ENCODE measurements around the gene MB21D2.
"Not testable (repeated sequence)": the region's sequence is repeated elsewhere in the genome, so short reads cannot be mapped to it uniquely, and the experiment has no call there.

MB21D2 gene, protein sequence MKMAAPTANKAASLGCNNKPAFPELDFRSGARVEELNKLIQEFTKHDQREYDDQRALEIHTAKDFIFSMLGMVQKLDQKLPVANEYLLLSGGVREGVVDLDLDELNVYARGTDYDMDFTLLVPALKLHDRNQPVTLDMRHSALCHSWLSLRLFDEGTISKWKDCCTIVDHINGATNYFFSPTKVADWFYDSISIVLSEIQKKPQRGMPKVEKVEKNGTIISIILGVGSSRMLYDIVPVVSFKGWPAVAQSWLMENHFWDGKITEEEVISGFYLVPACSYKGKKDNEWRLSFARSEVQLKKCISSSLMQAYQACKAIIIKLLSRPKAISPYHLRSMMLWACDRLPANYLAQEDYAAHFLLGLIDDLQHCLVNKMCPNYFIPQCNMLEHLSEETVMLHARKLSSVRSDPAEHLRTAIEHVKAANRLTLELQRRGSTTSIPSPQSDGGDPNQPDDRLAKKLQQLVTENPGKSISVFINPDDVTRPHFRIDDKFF

DNA sequence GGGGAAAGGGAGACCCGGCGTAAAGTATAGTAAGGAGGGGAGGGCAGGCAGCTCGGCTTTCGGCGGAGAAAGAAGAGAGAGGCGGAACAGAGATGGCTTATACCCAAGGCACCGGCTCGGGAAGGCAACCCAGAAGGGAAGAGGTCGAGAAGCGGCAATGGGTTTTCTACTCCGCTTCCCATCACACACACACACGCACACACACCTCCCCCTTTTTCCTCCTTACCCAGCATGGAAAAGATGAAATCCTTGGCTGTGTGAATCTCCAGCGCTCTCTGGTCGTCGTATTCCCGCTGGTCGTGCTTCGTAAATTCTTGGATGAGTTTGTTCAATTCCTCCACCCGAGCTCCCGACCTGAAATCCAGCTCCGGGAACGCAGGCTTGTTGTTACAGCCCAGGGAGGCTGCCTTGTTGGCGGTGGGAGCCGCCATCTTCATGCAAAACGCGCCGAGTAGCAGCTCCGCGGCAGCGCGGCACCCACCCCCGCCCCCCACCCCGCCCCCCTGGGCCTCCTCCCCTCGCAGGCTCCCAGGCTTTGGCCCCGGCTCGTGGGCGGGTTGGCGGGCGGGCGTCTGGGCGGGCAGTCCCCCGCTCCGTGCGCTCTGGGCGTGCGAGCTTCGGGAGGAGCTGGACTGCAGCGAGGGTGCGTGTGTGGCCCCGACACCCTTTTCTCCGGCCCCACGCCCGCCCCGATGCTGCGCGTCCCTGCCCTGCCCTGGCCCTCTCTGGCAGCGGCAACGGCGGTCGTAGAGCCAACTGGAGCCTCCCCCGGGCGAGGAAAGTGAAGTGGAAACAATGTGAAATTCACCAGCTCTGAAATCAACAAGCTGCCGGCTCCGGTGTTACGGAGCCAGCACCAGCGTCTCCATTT is at the start of gene MB21D2:
TSS of gene MB21D2 (minus strand) at position 453 of the 871 bp plus-strand sequence. CDS start at position 437, 16 bp downstream.
- DNase-seq (ENCODE audit: insufficient read length, low spot score) = no peak
- FAIRE-seq = peak; percentile 56

DNA sequence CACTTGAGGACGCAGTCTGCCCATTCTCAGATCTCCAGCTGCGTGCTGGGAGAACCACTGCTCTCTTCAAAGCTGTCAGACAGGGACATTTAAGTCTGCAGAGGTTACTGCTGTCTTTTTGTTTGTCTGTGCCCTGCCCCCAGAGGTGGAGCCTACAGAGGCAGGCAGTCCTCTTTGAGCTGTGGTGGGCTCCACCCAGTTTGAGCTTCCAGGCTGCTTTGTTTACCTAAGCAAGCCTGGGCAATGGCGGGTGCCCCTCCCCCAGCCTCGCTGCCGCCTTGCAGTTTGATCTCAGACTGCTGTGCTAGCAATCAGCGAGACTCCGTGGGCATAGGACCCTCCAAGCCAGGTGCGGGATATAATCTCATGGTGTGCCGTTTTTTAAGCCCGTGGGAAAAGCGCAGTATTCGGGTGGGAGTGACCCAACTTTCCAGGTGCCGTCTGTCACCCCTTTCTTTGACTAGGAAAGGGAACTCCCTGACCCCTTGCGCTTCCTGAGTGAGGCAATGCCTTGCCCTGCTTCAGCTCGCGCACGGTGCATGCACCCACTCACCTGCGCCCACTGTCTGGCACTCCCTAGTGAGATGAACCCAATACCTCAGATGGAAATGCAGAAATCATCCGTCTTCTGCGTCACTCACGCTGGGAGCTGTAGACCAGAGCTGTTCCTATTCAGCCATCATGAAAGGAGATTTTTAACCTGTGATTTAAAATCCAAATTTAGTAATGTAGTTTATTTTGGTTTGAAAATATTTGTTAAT is 47.5 kb upstream of the MB21D2 start:
- not testable (repeated sequence) for FAIRE-seq; DNase-seq (ENCODE audit: insufficient read length, low spot score)

DNA sequence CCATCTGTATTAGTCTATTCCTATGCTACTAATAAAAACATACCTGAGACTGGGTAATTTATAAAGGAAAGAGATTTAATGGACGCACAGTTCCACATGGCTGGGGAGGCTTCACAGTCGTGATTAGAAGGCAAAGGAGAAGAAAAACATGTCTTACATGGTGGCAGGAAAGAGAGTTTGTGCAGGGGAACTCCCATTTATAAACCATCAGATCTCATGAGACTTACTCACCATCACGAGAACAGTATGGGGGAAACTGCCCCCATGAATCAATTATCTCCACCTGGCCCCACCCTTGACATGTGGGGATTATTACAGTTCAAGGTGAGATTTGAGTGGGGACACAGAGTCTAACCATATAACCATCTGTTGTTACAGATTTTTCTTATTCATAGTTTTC is 42.1 kb upstream of the MB21D2 start:
- DNase-seq (ENCODE audit: insufficient read length, low spot score) = no peak

DNA sequence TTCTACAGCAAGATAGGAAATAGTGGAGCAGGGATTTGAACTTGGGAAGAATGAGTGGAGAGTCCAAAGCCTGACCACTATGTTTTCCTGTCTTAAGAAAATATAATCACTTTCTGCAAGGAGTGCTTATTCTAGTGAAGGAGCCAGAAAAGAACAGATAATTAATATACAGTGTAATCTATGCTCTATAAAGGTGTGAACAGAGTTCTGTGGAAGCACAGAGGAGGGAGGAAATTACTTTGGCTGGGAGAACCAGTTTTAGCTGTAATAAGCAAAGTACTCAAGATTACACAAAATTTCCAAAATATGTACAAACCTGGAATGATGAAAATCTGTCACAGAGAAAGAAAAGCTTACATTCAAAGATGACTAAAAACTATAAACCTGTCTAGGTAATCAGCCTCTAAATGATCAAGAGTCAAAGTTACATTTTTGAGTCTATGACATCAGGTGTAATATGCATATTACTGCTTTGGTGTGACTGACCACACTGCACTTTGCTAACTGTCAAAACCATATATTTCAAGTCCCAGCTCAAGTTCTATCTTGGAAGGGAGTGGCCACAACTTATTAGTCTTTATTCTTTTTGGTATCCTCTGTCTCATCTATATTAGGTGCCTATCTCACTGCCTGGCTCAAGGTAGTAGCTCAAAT is 40.7 kb upstream of the MB21D2 start:
- FAIRE-seq (no peak), DNase-seq (ENCODE audit: insufficient read length, low spot score) (no peak)

More for the DNA sequence above, 42.1 kb upstream of the MB21D2 start:
- FAIRE-seq = no peak

DNA sequence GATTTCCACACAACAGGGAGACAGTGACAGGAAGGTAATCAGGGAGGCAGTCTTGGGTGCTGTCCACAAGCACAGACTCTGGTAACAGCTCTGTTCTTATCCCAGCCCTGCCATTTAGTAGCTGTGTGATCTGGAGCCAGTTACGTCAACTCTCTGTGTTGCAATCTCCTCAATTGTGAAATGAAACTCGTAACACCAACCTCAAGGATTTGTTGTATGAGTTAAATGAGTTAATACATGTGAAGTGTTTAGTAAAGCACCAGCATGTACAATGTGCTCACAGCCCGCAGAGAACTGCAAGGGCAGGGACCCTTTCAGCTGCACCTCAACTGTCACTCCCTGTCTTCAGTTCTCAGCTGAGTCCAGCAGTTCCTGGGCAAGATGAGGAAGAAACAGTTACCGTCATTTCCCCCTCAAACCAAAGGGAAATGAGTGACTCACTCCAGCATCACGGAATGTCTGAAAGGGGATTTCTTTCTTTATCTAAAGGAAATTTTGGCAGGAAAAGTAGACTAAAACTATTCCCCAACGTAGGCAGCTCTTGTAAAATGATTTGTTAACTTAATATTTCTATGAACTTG is 39.9 kb upstream of the MB21D2 start:
- no peak for FAIRE-seq
- DNase-seq (ENCODE audit: insufficient read length, low spot score) = no peak

DNA sequence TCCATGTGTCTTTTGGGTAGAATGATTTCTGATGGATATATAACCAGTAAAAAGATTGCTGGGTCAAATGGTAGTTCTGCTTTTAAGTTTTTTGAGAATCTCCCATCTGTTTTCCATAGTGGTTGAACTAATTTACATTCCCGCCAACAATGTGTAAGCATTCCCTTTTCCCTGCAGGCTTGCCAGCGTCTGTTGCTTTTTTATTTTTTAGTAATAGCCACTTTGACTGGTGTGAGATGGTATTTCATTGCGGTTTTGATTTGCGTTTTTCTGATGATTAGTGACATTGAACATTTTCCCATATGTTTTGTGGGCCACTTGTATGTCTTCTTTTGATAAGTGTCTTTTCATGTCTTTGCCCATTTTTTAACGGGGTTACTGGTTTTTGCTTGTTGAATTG is 36.3 kb upstream of the MB21D2 start:
- no peak for FAIRE-seq
- no peak for DNase-seq (ENCODE audit: insufficient read length, low spot score)

DNA sequence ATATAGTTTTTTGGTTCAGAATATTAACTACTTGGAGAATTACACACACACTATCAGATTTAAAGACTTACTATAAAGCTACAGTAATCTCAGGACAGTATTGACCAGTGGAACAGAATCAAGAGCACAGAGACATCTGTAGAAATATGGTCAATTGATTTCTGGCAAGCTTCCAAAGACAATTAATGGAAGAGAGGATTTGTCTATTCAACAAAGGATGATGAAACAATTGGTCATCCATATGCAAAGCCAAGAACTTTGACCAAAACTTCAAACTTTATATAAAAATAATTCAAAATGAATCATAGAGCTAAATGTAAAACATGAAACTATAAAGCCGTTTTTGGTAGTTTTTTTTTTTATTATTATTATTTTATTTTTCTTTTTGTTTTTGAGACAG is 29.8 kb upstream of the MB21D2 start:
- FAIRE-seq = no peak

DNA sequence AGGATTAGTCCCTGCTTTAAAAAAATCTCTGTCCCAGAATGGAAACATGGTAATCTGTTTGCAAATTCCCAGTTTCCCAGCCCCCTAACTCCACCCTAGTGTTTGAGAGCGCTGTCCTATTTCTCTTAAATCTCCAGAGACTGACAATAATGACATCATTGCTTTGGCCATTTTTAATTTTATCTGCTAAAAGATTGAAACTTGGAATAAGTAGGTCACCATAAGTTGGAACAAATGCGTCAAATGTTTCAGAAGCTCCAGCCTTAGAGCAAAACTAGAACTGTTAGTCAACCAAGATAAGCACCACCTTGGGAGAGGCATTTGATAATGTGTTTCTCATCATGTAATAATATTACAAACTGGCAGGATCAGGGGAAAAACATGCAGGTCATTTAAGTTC is 25.7 kb upstream of the MB21D2 start:
- FAIRE-seq (no peak), DNase-seq (ENCODE audit: insufficient read length, low spot score) (no peak)

More for the DNA sequence above, 29.8 kb upstream of the MB21D2 start:
- no peak for DNase-seq (ENCODE audit: insufficient read length, low spot score)

DNA sequence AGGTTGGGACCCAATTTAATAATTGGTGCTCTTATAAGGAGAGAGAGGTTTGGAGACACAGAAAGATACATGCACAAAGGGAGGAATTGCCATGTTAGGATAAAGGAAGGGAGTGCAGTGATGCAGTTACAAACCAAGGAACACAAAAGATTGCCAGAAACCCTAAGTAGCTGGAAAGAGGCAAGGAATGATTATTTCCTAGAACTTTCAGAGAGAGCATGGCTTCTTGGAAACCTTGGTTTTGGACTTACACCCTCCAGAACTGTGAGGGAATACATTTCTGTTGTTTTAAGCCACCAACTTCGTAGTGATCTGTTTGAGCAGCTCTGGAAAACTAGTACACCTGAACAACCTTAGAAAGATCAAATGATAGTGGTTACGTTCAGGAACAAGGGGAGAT is 25.0 kb upstream of the MB21D2 start:
- no peak for FAIRE-seq
- DNase-seq (ENCODE audit: insufficient read length, low spot score) = no peak

DNA sequence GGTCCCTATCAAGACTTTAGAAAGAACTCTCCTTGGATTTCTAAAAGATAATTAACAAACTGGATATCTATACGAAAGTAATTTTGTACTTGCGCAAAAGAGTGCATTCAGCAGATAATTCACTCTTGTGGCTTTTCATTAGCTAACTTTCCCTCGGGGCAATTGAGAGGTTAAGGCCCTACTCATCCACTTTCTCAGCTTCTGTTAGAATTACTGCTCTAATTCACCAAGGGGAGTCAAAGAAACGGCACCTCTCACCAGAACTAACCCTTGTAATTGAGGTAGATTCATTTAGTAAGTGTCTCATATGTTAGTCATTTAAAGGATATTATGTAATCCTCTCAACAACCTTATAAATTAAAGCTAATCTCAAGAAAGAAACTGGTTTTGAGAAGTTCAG is 22.5 kb upstream of the MB21D2 start:
- DNase-seq (ENCODE audit: insufficient read length, low spot score) (no peak), FAIRE-seq (no peak)

DNA sequence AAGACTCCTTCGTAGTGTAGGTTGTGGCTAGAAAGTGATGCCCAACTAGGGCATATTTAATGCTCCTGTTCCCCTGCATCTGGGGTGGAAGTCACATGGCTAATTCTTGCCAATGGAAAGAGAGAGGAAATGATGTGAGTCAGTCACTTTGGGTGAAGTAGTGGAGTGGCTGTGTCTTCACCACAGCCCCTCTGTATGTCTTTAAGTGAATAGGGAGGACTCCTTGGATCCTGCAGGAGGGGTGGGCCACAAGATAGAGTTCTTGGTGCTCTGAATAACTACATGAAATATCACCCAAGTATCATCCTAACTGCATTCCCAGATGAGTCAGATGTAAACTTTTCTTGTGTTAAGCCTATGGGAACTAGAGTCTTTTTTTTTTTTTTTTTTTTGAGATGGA is 17.8 kb upstream of the MB21D2 start:
- DNase-seq (ENCODE audit: insufficient read length, low spot score) = no peak
- FAIRE-seq = no peak

DNA sequence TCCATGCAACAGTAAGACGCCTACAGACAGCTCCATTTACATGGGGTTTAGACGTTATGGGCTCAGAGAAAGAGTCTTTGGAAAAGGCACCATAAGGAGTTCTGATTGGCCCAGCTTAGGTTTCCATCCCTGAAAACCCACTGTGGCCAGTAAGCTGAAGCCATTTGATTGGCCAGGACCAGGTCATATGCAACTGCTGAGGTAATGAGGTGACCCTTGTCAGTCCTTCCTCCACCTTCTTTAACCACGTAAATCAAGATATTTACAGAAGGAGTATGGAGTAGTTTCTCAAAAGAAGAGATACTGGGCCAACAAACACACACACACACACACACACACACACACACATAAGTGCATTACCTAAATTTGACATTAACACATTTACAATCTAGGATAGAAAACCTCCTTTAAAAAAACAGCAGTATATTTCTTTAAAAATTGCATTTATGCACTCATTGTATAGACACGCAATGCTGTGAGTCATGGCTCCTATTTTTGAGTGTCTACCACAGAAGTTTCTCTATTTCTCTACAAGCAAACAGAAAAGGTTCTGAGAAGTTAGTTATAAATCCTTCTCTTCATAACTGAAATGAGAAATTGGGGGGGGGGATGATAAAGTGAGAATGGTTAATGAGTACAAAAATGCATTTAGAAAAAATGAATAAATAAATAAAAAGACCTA is 16.3 kb upstream of the MB21D2 start:
- FAIRE-seq = no peak
- DNase-seq (ENCODE audit: insufficient read length, low spot score) = no peak

DNA sequence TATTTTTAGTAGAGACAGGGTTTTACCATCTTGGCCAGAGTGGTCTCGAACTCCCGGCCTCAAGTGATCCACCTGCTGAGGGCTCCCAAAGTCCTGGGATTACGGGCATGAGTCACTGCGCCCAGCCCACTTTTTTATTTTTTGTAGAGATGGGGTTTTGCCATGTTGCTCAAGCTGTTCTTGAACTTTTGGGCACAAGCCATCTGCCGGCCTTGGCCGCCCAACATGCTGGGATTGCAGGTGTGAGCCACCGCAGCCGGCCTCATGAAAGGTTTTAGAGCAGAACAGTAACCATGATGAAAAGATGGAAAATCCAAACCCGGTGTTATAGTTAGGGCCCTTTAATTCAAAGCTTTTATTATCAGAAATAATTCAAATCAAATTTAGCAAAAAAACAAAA is 15.6 kb upstream of the MB21D2 start:
- FAIRE-seq = no peak

DNA sequence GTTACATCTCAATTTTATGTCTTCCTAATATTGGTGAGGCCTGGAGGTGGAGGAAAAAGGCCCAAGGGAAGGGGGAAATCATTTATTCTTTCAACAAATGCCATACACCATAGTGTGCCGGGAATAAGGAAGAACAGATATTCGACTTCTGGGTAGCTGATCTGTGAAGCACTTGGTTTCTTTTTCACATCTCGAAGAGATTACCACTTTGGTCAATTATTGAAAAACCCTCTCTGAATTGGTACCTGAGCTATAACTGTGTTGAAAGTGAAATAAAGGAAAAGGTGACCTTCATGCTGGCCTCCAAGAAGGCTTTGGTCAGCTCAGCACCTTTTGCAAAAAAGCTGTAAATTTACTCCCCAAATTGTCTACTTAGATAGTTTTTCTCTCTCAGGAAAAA is 14.2 kb upstream of the MB21D2 start:
- DNase-seq (ENCODE audit: insufficient read length, low spot score) (no peak), FAIRE-seq (peak; percentile 14)

More for the DNA sequence above, 15.6 kb upstream of the MB21D2 start:
- DNase-seq (ENCODE audit: insufficient read length, low spot score) = no peak

DNA sequence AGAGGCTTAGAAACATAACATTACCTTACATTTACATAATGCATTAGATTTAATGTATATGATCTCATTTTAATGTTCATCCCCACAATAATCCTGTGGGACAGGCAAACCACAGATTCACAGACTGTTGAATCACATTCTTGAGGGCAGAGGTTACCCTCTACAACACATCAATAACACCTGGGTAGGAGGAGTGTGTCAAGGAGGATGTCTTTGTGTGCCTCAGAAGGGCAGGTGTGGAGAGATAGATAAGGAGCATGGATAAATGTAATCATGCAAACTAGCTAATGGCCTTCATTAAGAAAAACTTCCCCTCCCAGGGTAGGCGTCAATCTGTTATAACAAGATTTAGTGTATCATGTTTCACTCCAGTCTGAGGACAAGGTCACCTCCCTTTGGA is 12.9 kb upstream of the MB21D2 start:
- no peak for FAIRE-seq
- no peak for DNase-seq (ENCODE audit: insufficient read length, low spot score)

DNA sequence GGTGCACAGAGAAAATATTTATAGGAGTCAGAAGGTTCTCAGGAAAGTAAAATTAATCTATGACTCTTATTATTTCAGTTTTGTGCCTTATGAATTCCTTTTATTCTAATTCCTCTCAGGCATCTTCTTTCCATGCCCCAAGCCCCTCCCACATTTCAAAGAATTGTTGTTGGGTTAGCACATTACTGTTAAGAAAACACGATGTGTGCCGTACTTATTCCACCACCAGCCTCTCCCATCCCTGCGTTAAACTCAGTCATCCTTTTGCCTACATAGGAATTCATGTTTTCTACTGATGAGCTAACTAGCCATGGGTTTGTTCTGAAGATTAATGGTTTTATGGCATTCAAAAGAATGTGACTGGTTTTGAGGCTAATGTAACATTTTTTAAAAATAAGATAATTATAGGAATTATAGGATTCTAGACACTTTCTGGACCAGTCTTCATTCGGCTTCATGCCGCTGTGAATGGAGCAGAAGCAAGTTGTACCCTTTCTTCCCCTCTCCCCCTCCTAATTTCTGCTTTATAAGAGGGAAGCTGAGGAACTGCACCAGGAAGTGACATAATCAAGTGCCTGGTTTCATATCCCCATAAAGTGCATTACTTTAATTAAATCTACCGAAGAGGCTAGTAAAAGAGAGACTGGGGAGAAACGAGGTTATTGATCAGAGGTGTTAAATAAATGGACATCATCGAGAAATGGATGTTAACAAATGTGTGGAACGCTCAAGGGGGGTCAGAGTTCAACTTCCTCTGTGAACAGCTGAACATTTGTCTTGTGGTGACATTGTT is 12.3 kb upstream of the MB21D2 start:
- DNase-seq (ENCODE audit: insufficient read length, low spot score) (no peak), FAIRE-seq (no peak)

DNA sequence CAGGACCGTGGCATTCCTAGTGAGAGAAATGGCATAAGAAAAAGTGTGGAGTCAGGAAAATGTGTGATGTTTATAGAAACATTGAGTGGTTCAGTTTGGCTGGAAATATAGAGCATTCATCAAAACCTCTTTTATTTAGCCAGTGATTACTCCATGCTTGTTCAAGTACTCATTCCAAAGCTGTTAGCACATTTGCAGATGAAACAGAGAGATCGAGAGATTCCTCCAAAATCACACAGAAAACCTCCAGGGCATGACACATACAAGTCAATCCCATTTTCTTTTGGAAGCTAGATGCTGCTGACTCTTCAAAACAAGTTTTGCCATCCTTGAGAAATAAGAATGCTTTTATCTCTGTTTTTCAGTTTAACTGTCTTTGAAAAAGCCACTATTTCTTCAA is 11.5 kb upstream of the MB21D2 start:
- no peak for DNase-seq (ENCODE audit: insufficient read length, low spot score)
- FAIRE-seq = no peak

DNA sequence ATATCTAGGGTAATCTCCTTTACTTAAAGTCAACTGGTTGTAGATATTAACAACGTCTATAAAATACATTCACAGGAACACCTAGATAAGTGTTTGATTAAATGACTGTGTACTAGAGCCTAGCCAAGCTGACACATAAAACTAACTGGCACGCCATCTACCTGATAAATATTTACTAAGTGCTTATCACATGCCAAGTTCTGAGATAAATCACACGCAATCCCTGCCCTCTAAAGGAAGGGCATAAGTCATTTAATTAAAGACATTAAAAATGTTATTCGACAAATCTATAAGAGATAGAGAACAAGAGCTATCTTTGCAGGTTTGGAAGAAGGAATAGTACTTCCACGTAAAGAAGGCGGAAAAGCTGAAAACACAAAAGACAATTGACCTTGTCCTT is 11.1 kb upstream of the MB21D2 start:
- no peak for DNase-seq (ENCODE audit: insufficient read length, low spot score)
- FAIRE-seq = no peak

DNA sequence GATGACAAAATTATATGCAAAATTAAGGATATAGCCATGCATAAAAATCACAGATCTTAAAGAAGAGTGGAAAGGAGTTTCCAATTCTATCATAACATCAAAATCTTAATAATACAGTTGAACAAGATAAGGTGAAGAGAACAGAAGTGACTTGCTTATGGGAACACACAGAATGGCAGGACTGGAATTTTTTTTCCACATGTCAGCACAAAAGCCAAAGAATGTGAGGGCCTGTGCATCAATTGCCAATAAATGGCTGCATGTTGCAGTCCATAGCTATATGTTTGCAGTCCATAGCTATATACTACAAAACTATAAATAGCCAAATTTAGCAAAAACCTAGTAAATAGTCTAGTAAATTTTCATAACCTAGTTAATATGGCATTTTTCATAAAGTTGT is 10.4 kb upstream of the MB21D2 start:
- FAIRE-seq (no peak), DNase-seq (ENCODE audit: insufficient read length, low spot score) (no peak)

Data from GM19239 (cell line).